ACHN (cell line): ENCODE data around the gene PRKD2.
"Not testable (repeated sequence)": the region's sequence is repeated elsewhere in the genome, so short reads cannot be mapped to it uniquely, and the experiment has no call there.

ENCODE experiments used
- DNase-seq: peaks from one replicate; pipeline ENCODE4 v3.0.0-alpha.2; 2015
- in situ Hi-C: cut with HindIII; loops from 2 replicates; pipeline ENCODE4 v1.10.0; 2017; ENCODE audit warnings: low sequenced_read_pairs, low pct_ligation_motif_present, low pct_unique_long_range_greater_than_20kb

Gene PRKD2

GRCh38 chr19:46717034-46717715 is at the start of gene PRKD2:
Gene PRKD2, minus strand, starts transcription at chr19:46717114. Its CDS starts 744 bp downstream, at chr19:46716370.
- peak; percentile 70 for DNase-seq
- in situ Hi-C loops, result no loop called here

GRCh38 chr19:46764817-46765291 is 47.9 kb upstream of the PRKD2 start:
- no peak for DNase-seq
- in situ Hi-C loops, result no loop called here

GRCh38 chr19:46762245-46762890 is 45.5 kb upstream of the PRKD2 start:
- no peak for DNase-seq
- in situ Hi-C loops, result no loop called here

- in situ Hi-C loops, result no loop called here
- no peak for DNase-seq
Measured at GRCh38 chr19:46761418-46761831, 44.5 kb upstream of the PRKD2 start.

- in situ Hi-C loops, DNase-seq: not testable (repeated sequence)
Measured at GRCh38 chr19:46760897-46761296, 44.0 kb upstream of the PRKD2 start.

GRCh38 chr19:46760363-46760762 is 43.4 kb upstream of the PRKD2 start:
- in situ Hi-C loops, result no loop called here
- no peak for DNase-seq

GRCh38 chr19:46759817-46760333 is 43.0 kb upstream of the PRKD2 start:
- DNase-seq, result no peak
- in situ Hi-C loops, result no loop called here

- in situ Hi-C loops, result no loop called here
- DNase-seq, result no peak
Measured at GRCh38 chr19:46759206-46759605, 42.3 kb upstream of the PRKD2 start.

- no peak for DNase-seq
- in situ Hi-C loops, result no loop called here
Measured at GRCh38 chr19:46756544-46756888, 39.6 kb upstream of the PRKD2 start.

GRCh38 chr19:46755853-46756543 is 39.1 kb upstream of the PRKD2 start:
- in situ Hi-C loops, result no loop called here

GRCh38 chr19:46755077-46755852 is 38.4 kb upstream of the PRKD2 start:
- in situ Hi-C loops, result no loop called here
- DNase-seq, result no peak

More at GRCh38 chr19:46755853-46756543, 39.1 kb upstream of the PRKD2 start:
- DNase-seq, result no peak

GRCh38 chr19:46753420-46754155 is 36.7 kb upstream of the PRKD2 start:
- in situ Hi-C loops, result no loop called here
- peak; percentile 24 for DNase-seq

- DNase-seq, result peak; percentile 33
- in situ Hi-C loops, result no loop called here
Measured at GRCh38 chr19:46748325-46749109, 31.6 kb upstream of the PRKD2 start.

GRCh38 chr19:46746281-46747057 is 29.6 kb upstream of the PRKD2 start, which contains the start of gene STRN4:
Gene STRN4, minus strand, starts transcription at chr19:46746450. Its CDS starts 20 bp downstream, at chr19:46746430.
- DNase-seq, result peak; percentile 49
- in situ Hi-C loops, result no loop called here

GRCh38 chr19:46745521-46746280 is 28.8 kb upstream of the PRKD2 start, which contains the start of gene FKRP:
Gene FKRP, plus strand, starts transcription at chr19:46746057. Its CDS starts 9,394 bp downstream, at chr19:46755451.
- in situ Hi-C loops, result no loop called here

GRCh38 chr19:46745030-46745429 is 28.1 kb upstream of the PRKD2 start:
- no peak for DNase-seq
- in situ Hi-C loops, result no loop called here

More at GRCh38 chr19:46745521-46746280, 28.8 kb upstream of the PRKD2 start, which contains the start of gene FKRP:
- no peak for DNase-seq
